HG03558 (cell line): ENCODE measurements around the gene GLRX.

ENCODE experiments used
- ATAC-seq: cut with Tn5 transposase; IDR thresholded peaks from one replicate; pipeline ENCODE4 v1.9.1; 2021; ENCODE audit warnings: moderate number of reproducible peaks; ENCODE audit not compliant: unreplicated experiment; ENCODE audit errors: extremely low read depth

GLRX gene

DNA sequence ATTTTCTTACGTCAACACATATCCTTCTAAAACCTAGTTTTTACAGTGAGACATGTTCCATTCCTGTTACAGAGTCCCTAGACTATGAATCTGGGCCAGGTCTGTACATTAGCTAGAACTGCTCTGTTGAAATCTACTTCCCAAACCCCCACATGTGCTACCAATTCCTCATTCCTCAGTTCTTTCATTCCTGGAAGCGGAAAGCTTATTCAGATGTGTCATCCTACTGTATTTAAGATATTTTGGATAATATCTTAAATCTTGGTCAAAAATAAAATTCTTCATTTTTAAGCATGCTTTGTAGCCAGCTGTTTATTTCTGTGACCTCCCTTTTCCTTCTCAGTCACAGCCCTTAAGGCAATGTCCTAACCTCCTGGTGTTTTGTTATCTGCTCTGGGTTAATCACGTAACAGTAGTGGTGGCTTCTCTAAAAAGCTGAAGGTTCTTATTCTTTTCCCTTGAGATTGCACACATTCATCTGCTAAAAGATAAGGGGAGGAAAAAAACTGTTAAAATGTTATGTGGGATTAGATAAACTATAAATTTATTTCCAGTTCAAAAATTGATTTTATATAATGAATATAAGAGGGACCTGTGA, 35.6 kb downstream of the GLRX start:
- ATAC-seq: no peak

- no peak for ATAC-seq
These were observed 37.8 kb downstream of the GLRX start for GRCh38 chr5:95784514-95785302.

DNA sequence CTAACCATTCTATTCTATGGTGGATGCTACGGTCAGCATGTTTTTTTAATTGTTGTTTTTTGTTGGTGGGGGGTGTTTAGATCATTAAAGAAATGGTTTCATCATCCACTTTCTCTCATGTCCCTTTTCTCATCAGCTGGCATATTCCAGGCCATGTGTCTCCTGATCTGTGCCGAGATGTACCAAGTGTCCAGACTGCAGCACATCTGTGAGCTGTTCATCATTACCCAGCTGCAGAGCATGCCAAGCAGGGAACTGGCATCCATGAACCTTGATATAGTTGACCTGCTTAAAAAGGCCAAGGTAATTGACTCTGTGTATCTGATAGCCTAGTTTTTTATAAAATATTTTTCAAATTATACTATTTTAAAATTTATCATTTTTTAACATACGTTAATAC, 38.9 kb downstream of the GLRX start:
- ATAC-seq: no peak

DNA sequence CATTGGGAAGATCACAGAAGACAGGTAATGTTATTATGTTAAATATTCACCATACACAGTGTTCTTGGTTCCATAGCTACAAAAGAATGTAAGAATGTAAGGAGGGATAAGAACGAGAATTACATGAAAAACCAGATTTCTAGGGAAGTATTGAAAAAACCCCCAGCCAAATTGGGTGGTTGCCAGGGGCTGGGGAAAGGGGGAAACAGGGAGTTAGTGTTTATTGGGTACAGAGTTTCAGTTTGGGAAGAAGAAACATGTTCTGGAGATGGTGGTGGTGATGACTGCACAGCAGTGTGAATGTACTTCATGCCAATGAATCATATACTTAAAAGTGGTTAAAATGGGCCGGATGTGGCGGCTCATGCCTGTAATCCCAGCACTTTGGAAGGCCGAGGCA, 40.3 kb downstream of the GLRX start:
- ATAC-seq: no peak

DNA sequence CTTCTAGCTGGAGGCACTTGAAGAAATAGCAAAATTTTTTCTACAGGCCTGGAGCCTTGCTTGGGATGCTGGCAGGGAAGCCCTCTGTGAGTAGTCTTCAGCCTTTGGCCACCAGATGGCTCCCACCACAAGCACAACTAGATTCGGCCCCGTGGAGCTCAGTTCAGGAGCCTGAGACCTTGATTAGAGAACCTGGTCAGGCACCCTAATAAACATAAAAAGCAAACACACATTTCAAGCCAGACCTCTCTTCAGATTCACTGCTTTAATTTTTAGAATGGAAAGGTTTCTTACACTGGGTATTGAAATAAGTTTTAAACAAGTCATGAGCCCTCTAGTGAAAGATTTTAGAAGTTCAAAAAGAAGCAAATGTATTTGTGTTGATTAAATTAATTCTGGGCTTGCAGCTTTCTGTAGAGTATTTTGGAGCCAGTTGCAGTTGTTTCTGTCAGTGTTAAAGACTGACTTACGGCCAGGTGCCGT, 41.4 kb downstream of the GLRX start:
- ATAC-seq: peak; percentile 92

GRCh38 chr5:95780597-95780996, 41.9 kb downstream of the GLRX start:
- ATAC-seq: no peak

DNA sequence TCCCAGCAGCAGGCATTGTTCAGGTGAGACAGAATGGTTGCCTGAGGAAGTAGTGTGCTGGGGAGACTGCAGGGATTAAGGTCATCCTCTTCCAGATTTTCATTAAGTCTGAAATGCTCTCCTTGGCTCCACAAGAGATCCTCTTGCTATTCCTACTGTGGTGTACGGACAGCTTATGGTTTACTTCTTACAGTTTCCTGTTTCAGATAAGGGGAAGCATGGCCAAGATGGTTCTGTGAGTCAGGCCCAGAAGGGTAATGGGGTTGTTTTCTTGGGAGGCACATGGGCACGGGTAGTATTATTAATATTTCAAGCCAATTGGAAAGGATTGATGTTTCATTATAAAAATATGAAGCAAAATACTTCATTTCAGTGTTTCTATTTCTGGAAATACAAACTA, 42.9 kb downstream of the GLRX start:
- no peak for ATAC-seq

DNA sequence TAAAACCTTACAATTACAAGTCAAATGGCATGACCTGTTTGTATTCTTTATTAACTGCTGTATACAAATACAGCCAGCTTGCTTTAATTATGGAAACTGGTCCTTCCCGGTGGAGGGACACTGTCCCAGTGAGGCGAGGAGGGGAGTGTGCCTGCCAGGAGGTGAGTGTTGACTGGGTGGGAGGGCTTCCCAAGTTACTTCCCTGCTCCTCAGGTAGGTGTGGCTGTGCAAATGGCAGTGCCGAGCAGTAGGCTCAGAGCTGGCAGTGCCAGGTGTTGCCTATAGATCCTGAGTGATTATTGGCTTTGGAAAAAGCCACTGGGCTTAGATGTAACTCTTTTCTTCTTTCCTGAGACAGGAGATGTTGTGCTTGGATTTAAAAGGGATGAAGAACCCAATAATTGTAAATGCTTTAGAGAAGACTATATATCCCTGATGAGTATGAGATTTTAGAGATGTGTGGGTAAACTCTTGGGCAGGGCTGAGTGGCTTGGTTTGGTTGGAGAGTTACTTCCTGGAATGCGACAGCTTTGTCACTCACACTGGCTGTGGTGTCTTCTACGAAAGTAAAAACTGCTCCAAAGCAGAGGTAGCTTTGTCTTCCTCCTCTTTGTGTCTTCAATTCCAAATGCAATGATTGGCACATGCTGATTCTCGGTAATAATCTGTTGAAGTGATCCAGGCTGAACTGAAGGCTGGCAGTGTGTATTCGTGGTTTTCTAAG, 43.7 kb downstream of the GLRX start:
- no peak for ATAC-seq

DNA sequence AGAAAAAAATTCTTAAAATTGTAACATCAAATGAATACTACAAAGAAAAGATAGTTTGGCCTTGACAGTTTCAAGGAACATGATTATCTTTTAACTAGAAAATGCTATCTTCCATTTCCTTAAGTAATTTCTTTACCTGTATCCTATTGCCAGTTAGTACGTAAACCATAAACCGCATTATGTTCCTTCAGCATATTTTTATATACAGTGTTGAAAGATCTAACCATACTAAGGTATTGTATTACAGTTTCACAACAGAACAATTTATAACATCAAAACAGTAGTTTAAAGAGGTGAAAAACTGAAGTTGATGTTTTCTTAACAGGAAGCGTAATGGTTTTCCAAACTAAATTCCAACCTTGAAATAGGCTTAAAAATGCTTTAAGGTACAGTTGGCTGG, 45.1 kb downstream of the GLRX start:
- no peak for ATAC-seq

GRCh38 chr5:95773335-95774059, 49.0 kb downstream of the GLRX start:
- no peak for ATAC-seq

- no peak for ATAC-seq
These were observed 50.6 kb downstream of the GLRX start for GRCh38 chr5:95771892-95772291.

GRCh38 chr5:95770830-95771708, 51.5 kb downstream of the GLRX start:
- ATAC-seq: no peak

- ATAC-seq: no peak
These were observed 53.8 kb downstream of the GLRX start for GRCh38 chr5:95768731-95769130.

- no peak for ATAC-seq
These were observed 58.6 kb downstream of the GLRX start for GRCh38 chr5:95763941-95764340.
